Esophagus squamous epithelium (tissue), 5 donors: ENCODE results near the gene GPR78. TPM values are rescaled to one million over a fixed set of nuclear protein-coding genes. Genes with fewer than 3 reads are reported as not detected.

Source experiments
- DNase-seq: peaks from one replicate; lab custom pipeline; 2025; lab: John Stamatoyannopoulos, UW
- H3K27ac ChIP-seq, 4 donors: fragments of 200-600 bp; sonication (generic); one replicate each; pipeline ENCODE4 v1.5.1; 2016 to 2019; ENCODE audit warnings: mild to moderate bottlenecking in 1 of 4
- H3K27me3 ChIP-seq, 4 donors: fragments of 200-600 bp; sonication (generic); 1 replicate in 3 of 4; 2 replicates in 1 of 4; pipeline versions ENCODE4 v1.5.1 to v1.6.0; 2017 to 2021; ENCODE audit warnings: antibody characterized with exemption in 1 of 4
- H3K36me3 ChIP-seq, 3 donors: fragments of 200-600 bp; sonication (generic); one replicate each; pipeline ENCODE4 v1.5.1; 2016 to 2019
- H3K4me1 ChIP-seq, 3 donors: fragments of 200-600 bp; sonication (generic); one replicate each; pipeline ENCODE4 v1.5.1; 2017 to 2019
- H3K4me3 ChIP-seq, 4 donors: fragments of 200-600 bp; sonication (generic); 1 replicate in 3 of 4; 2 replicates in 1 of 4; pipeline ENCODE4 v1.5.1; 2016 to 2019; ENCODE audit warnings: mild to moderate bottlenecking in 2 of 4, moderate library complexity in 1 of 4
- H3K9me3 ChIP-seq, 3 donors: fragments of 200-600 bp; sonication (generic); one replicate each; pipeline ENCODE4 v1.5.1; 2016 to 2019
- POLR2A ChIP-seq, 4 donors: fragments of 450-650 bp; IDR thresholded peaks; one replicate each; pipeline ENCODE4 v1.6.1; 2017; ENCODE audit warnings: antibody characterized with exemption in 4 of 4, mild to moderate bottlenecking in 4 of 4, moderate library complexity in 3 of 4
- WGBS, 2 donors: methylation state at CpG; one replicate each; pipeline ENCODE4 v1.1.5; 2018; 5-methylcytosine and 5-hydroxymethylcytosine counted together
- intact Hi-C: fragments of 100-400 bp; cut with DNase I; formaldehyde crosslinking; loops from one replicate; pipeline ENCODE4 v1.15.0; 2022
- total RNA-seq, 4 donors: library from RNA; depleted of rRNA; stranded (reverse); fragments of >200 nt; gene quantifications; one replicate each; pipeline ENCODE4 v1.1.0, GENCODE V29; 2016
- TF ChIP-seq, protein P1 (sequence below), 6 experiments: fragments of 450-650 bp in 4 of 6; fragments of 200-600 bp in 2 of 6; sonication (generic) in 2 of 6; IDR thresholded peaks; one replicate each; pipeline ENCODE4 v1.5.1; 2016 to 2019; ENCODE audit warnings: antibody characterized with exemption in 6 of 6, mild to moderate bottlenecking in 4 of 6, moderate library complexity in 4 of 6
- donor health status: DM: yes; HTN: yes; CAD: no.

Gene GPR78, protein sequence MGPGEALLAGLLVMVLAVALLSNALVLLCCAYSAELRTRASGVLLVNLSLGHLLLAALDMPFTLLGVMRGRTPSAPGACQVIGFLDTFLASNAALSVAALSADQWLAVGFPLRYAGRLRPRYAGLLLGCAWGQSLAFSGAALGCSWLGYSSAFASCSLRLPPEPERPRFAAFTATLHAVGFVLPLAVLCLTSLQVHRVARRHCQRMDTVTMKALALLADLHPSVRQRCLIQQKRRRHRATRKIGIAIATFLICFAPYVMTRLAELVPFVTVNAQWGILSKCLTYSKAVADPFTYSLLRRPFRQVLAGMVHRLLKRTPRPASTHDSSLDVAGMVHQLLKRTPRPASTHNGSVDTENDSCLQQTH
- total RNA-seq: 1 to 10 TPM; 2.5 to 8.3 (median 3.1) TPM

DNA sequence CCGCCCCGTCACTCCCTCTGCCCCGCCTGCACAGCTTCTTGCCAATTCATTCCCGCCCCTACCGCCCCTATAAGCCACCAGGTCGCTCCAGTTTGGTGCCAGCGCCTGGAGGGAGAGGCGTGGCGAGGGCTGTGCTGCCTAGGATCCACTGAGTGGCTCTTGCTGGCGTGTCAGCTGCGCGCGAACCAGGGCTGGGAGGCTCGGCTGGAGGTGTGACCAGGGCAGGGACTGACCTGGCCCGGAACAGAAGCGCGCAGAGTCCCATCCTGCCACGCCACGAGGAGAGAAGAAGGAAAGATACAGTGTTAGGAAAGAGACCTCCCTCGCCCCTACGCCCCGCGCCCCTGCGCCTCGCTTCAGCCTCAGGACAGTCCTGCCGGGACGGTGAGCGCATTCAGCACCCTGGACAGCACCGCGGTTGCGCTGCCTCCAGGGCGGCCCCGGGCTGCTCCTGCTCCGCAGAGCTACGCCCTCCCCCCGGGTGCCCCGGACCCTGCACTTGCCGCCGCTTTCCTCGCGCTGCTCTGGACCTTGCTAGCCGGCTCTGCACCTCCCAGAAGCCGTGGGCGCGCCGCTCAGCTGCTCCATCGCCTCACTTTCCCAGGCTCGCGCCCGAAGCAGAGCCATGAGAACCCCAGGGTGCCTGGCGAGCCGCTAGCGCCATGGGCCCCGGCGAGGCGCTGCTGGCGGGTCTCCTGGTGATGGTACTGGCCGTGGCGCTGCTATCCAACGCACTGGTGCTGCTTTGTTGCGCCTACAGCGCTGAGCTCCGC lies at the start of gene GPR78:
TSS of gene GPR78 (plus strand) at position 72 of the 773 bp plus-strand sequence. CDS start at position 663, 591 bp downstream.
- no peak within 1 kb of the TSS for H3K4me3 ChIP-seq
- H3K9me3 ChIP-seq: no peaks in the 10 kb centered on the region
- peaks cover 0 to 75% (median 2%) of the 10 kb centered on the region in 4 donors for H3K27me3 ChIP-seq
- 14 to 20% methylated on average over 5 to 16 of the region's 63 CpGs for WGBS, 2 donors
- no peak for DNase-seq
- TF ChIP-seq POLR2A (IDR thresholded peaks at IDR 0.05): no peak
- TF ChIP-seq, protein P1, sequence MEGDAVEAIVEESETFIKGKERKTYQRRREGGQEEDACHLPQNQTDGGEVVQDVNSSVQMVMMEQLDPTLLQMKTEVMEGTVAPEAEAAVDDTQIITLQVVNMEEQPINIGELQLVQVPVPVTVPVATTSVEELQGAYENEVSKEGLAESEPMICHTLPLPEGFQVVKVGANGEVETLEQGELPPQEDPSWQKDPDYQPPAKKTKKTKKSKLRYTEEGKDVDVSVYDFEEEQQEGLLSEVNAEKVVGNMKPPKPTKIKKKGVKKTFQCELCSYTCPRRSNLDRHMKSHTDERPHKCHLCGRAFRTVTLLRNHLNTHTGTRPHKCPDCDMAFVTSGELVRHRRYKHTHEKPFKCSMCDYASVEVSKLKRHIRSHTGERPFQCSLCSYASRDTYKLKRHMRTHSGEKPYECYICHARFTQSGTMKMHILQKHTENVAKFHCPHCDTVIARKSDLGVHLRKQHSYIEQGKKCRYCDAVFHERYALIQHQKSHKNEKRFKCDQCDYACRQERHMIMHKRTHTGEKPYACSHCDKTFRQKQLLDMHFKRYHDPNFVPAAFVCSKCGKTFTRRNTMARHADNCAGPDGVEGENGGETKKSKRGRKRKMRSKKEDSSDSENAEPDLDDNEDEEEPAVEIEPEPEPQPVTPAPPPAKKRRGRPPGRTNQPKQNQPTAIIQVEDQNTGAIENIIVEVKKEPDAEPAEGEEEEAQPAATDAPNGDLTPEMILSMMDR (IDR thresholded peaks at IDR 0.05): no peak
- intact Hi-C loops: no loop called here
- H3K4me1 ChIP-seq: peaks cover 0 to 16% (median 0%) of the 10 kb centered on the region in 3 donors
- H3K36me3 ChIP-seq: no peaks in the 10 kb centered on the region
- no peak within 1 kb of the TSS for H3K27ac ChIP-seq

DNA sequence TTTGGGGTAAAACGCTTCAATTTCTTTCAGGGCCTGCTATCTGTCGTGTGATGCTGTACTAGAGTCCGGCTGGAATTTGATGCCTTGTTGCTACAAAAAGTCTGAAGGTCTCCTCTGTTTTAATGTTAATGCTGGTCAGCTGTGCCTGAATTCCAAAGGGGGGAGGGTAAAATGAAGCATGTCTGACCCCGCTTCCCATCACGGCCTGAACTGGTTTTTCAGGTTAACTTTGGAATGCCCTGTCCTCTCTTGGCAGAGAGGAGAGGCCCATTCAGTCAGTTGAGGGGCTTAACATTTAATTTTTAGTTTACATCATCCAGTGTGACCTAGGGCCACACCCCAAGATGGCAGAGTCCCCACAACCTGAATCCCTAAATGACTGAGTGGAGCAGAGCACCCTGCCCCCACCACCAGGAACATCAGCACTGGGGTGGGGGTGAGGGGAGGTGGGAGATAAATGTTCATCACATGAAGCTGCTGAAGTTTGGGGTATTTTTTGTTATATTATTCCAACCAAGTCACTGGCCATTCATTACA lies 47.9 kb upstream of the GPR78 start:
- H3K9me3 ChIP-seq: no peaks in the 10 kb centered on the region
- no peak for DNase-seq
- intact Hi-C loops: no loop called here

DNA sequence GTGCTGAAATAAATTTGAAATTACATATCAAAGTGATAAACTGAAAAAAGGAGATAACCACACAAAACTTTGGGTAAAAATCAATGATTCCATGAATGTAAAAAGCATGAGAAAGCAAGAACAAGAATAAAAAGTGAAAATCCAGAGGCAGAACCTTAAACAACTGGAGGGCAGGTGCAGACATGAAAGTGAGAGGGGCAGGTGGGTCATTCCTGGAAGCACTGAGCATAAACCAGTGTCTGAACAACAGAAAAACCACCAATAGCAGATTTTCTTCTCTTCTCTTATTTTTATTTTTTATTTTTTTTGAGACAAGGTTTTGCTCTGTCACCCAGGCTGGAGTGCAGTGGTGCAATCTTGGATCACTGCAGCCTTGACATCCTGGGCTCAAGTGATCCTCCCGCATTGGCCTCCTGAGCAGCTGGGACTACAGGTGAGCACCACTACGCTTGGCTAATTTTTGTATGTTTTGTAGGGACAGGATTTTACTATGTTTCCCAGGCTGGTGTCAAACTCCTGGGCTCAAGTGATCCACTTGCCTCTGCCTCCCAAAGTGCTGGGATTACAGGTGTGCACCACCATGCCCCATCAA lies 46.8 kb upstream of the GPR78 start:
- Histone ChIP-seq H3K9me3 (no peaks in the 10 kb centered on the region), H3K4me1 (peaks cover 14 to 55% (median 17%) of the 10 kb centered on the region in 3 donors), H3K27ac (peak overlapping the region in 3 of 4 donors; percentile 81 to 90 (median 81)), H3K4me3 (no peak overlapping the region), H3K36me3 (no peaks in the 10 kb centered on the region), H3K27me3 (no peaks in the 10 kb centered on the region)
- TF ChIP-seq, protein P1 (IDR thresholded peaks at IDR 0.05): no peak
- TF ChIP-seq POLR2A (IDR thresholded peaks at IDR 0.05): no peak
- 90 to 100% methylated on average over 2 of the region's 2 CpGs for WGBS, 2 donors
- no peak for DNase-seq
- intact Hi-C loops: no loop called here

More for the DNA sequence above, 47.9 kb upstream of the GPR78 start:
- TF ChIP-seq, protein P1 (IDR thresholded peaks at IDR 0.05): no peak
- TF ChIP-seq POLR2A (IDR thresholded peaks at IDR 0.05): no peak
- WGBS, 2 donors: 70 to 84% methylated on average over 4 to 5 of the region's 5 CpGs
- H3K36me3 ChIP-seq: no peaks in the 10 kb centered on the region
- no peak overlapping the region for H3K4me3 ChIP-seq
- no peak overlapping the region for H3K27ac ChIP-seq
- no peaks in the 10 kb centered on the region for H3K27me3 ChIP-seq
- H3K4me1 ChIP-seq: peaks cover 11 to 48% (median 17%) of the 10 kb centered on the region in 3 donors

DNA sequence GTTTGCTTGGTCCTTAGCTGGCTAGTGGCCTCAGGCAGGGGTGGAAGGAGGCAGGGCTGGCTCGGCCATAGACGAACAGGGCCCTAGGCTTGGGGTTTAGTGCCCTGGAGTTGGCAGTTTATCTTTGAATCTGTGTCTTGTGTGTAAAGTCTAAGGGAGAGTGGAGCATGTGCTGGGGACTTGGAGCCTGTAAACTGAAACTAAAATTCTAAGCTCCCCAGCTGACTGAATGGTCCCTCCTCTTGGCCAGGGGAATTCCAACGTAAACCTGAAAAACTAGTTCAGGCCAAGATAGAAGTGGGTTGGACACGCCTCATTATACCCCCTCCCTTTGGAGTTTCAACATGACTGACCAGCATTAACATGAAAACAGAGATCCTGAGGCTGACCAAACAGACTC lies 46.1 kb upstream of the GPR78 start:
- WGBS, 2 donors: 3 to 17% methylated on average over 4 of the region's 4 CpGs
- Histone ChIP-seq H3K4me3 (peak overlapping the region in 3 of 4 donors; percentile 5 to 24 (median 20)), H3K9me3 (no peaks in the 10 kb centered on the region), H3K4me1 (peaks cover 14 to 55% (median 17%) of the 10 kb centered on the region in 3 donors), H3K27me3 (no peaks in the 10 kb centered on the region), H3K36me3 (no peaks in the 10 kb centered on the region), H3K27ac (peak overlapping the region; percentile 79 to 90 (median 81))
- intact Hi-C loops: no loop called here
- DNase-seq: no peak
- TF ChIP-seq, protein P1 (IDR thresholded peaks at IDR 0.05): no peak
- TF ChIP-seq POLR2A (IDR thresholded peaks at IDR 0.05): no peak
